Keratinocyte (primary cell): ENCODE results near the gene OBSCN. TPM values are rescaled to one million over a fixed set of nuclear protein-coding genes. Genes with fewer than 3 reads are reported as not detected.
"Not testable (repeated sequence)": the region's sequence is repeated elsewhere in the genome, so short reads cannot be mapped to it uniquely, and the experiment has no call there.

Experiments
- DNase-seq: peaks from one replicate; pipeline ENCODE4 v3.0.0-alpha.2; 2011; ENCODE audit warnings: low read depth, missing footprints, low spot score
- FAIRE-seq: peaks from 2 replicates; lab custom pipeline; 2011; peaks lifted over from hg19 to GRCh38; lab: Jason Lieb, UNC
- H2AFZ ChIP-seq: 2 replicates; pipeline ENCODE4 v1.6.0; 2012; ENCODE audit warnings: low read length, control low read depth, inconsistent platforms; ENCODE audit not compliant: control insufficient read depth
- H3K27ac ChIP-seq: 2 replicates; pipeline ENCODE4 v1.5.1; 2011; ENCODE audit warnings: low read length; ENCODE audit not compliant: control insufficient read depth, insufficient read depth
- H3K27me3 ChIP-seq: 3 replicates; pipeline ENCODE4 v1.6.0; 2011; ENCODE audit warnings: low read length; ENCODE audit not compliant: control insufficient read depth, insufficient read depth; ENCODE audit errors: extremely low read depth
- H3K36me3 ChIP-seq, 2 experiments: 2 replicates in 1 of 2; 3 replicates in 1 of 2; pipeline ENCODE4 v1.5.1; 2011; ENCODE audit warnings: low read length in 2 of 2, mild to moderate bottlenecking in 1 of 2; ENCODE audit not compliant: control insufficient read depth in 2 of 2, insufficient read depth in 2 of 2; ENCODE audit errors: extremely low read depth in 1 of 2
- H3K4me1 ChIP-seq: 3 replicates; pipeline ENCODE4 v1.5.1; 2011; ENCODE audit warnings: low read length; ENCODE audit not compliant: control insufficient read depth, insufficient read depth; ENCODE audit errors: extremely low read depth
- H3K4me2 ChIP-seq: 3 replicates; pipeline ENCODE4 v1.6.0; 2011; ENCODE audit warnings: low read depth, low read length; ENCODE audit not compliant: control insufficient read depth, insufficient read depth; ENCODE audit errors: extremely low read depth
- H3K4me3 ChIP-seq, 3 experiments: fragments of 200-600 bp in 1 of 3; sonication (generic) in 1 of 3; 2 replicates in 2 of 3; 3 replicates in 1 of 3; pipeline ENCODE4 v1.5.1; 2011 to 2016; ENCODE audit warnings: low read length in 3 of 3, mild to moderate bottlenecking in 3 of 3, control low read depth in 2 of 3, inconsistent platforms in 1 of 3, low read depth in 1 of 3, mixed read lengths in 1 of 3, mixed run types in 1 of 3, moderate library complexity in 1 of 3; ENCODE audit not compliant: control insufficient read depth in 2 of 3, insufficient read depth in 2 of 3; ENCODE audit errors: extremely low read depth in 1 of 3
- H3K79me2 ChIP-seq: 2 replicates; pipeline ENCODE4 v1.6.0; 2012; ENCODE audit warnings: low read length; ENCODE audit not compliant: control insufficient read depth, insufficient read depth
- H3K9ac ChIP-seq: 3 replicates; pipeline ENCODE4 v1.6.0; 2011; ENCODE audit warnings: low read length; ENCODE audit not compliant: control insufficient read depth, insufficient read depth; ENCODE audit errors: extremely low read depth
- H3K9me1 ChIP-seq: 3 replicates; pipeline ENCODE4 v1.6.0; 2011; ENCODE audit warnings: low read length; ENCODE audit not compliant: control insufficient read depth, insufficient read depth; ENCODE audit errors: extremely low read depth
- H3K9me3 ChIP-seq: 2 replicates; pipeline ENCODE4 v1.5.1; 2012; ENCODE audit warnings: low read depth, low read length; ENCODE audit not compliant: control insufficient read depth
- H4K20me1 ChIP-seq: 3 replicates; pipeline ENCODE4 v1.6.0; 2011; ENCODE audit warnings: low read length; ENCODE audit not compliant: control insufficient read depth, insufficient read depth; ENCODE audit errors: extremely low read depth
- EZH2 ChIP-seq: IDR thresholded peaks from one replicate; pipeline ENCODE4 v1.6.1; 2012; ENCODE audit warnings: inconsistent platforms, mild to moderate bottlenecking, low read length, moderate library complexity
- dilution Hi-C: fragments of 300-500 bp; cut with MboI; formaldehyde crosslinking; loops from one replicate; pipeline ENCODE4 v1.7.0; 2020; ENCODE audit warnings: low sequenced_read_pairs; ENCODE audit not compliant: extremely low pct_ligation_motif_present
- polyA plus RNA-seq, 5 experiments: library from polyadenylated mRNA; depleted of rRNA in 3 of 5; stranded (reverse) in 3 of 5; stranded (forward) in 1 of 5; unstranded in 1 of 5; fragments of >200 nt; gene quantifications; 1 replicate in 1 of 5; 2 replicates in 3 of 5; 3 replicates in 1 of 5; pipeline versions ENCODE4 v1.2.1 to v1.2.3, GENCODE V29; 2011 to 2012; ENCODE audit warnings: missing spikeins in 2 of 5, low read depth in 1 of 5, low replicate concordance in 1 of 5
- TF ChIP-seq, protein P1 (sequence below), 3 experiments: IDR thresholded peaks in 1 of 3; conservative IDR thresholded peaks in 1 of 3; optimal IDR thresholded peaks in 1 of 3; 2 replicates in 2 of 3; 3 replicates in 1 of 3; pipeline versions ENCODE3 to v1.5.1; 2011; ENCODE audit warnings: low read length in 3 of 3, mild to moderate bottlenecking in 3 of 3, moderate library complexity in 2 of 3, control low read depth in 1 of 3, inconsistent platforms in 1 of 3; ENCODE audit not compliant: insufficient read depth in 2 of 3; ENCODE audit errors: extremely low read depth in 1 of 3

The OBSCN gene
- polyA plus RNA-seq, 1 donor (not counting 4 experiments of a cell fraction or from before 2014, with no cell fraction given) = 1.8 TPM

DNA sequence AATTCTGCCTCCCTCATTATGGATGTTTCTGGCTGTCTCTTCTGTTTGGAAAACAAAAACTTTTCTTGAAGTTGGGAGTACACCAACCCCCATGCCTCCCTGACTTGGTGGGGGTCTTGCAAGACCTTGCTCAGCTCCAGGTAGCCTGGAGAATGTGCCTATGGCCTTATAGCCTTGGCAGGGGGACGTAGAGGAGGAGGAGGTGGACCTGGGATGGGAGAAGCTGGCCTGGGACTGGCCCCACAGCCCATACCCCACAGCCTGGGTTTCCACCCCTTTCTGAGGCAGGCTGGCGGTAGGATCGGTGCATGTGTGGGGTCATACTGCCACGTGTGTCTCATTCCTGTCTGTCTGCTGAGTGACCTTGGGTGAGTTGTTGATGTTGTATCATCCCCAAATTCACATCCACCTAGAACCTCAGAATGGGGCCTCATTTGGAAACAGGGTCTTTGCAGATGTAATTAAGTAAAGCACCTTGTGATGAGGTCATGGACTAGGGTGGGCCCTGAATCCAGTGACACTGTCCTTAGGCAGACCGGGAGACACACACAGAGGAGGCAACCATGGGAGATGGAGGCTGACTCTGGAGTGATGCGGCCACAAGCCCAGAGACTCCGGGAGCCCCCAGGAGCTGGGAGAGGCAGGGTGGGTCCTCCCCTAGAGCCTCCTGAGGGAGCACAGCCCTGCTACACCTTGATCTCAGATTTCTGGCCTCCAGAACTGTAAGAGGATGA, 18.5 kb downstream of the OBSCN start:
- H4K20me1 ChIP-seq = no peaks in the 10 kb centered on the region
- H3K9me1 ChIP-seq = no peaks in the 10 kb centered on the region
- no peak overlapping the region for H3K9ac ChIP-seq
- no peak for DNase-seq
- H3K4me1 ChIP-seq = peaks cover 11% of the 10 kb centered on the region
- no peaks in the 10 kb centered on the region for H3K79me2 ChIP-seq
- FAIRE-seq = no peak
- no peak overlapping the region for H2AFZ ChIP-seq
- no peaks in the 10 kb centered on the region for H3K27me3 ChIP-seq
- peaks cover 7 to 11% of the 10 kb centered on the region in 2 experiments for H3K36me3 ChIP-seq
- H3K4me3 ChIP-seq = no peak overlapping the region
- H3K27ac ChIP-seq = no peak overlapping the region
- TF ChIP-seq, protein P1, sequence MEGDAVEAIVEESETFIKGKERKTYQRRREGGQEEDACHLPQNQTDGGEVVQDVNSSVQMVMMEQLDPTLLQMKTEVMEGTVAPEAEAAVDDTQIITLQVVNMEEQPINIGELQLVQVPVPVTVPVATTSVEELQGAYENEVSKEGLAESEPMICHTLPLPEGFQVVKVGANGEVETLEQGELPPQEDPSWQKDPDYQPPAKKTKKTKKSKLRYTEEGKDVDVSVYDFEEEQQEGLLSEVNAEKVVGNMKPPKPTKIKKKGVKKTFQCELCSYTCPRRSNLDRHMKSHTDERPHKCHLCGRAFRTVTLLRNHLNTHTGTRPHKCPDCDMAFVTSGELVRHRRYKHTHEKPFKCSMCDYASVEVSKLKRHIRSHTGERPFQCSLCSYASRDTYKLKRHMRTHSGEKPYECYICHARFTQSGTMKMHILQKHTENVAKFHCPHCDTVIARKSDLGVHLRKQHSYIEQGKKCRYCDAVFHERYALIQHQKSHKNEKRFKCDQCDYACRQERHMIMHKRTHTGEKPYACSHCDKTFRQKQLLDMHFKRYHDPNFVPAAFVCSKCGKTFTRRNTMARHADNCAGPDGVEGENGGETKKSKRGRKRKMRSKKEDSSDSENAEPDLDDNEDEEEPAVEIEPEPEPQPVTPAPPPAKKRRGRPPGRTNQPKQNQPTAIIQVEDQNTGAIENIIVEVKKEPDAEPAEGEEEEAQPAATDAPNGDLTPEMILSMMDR (optimal IDR thresholded peaks at IDR 0.05 in 1 of 3, IDR thresholded peaks at IDR 0.05 in 1 of 3, conservative IDR thresholded peaks at IDR 0.05 in 1 of 3; ENCODE audit: extremely low read depth in 1 of 3, insufficient read depth in 2 of 3, low read length in 3 of 3) = no peak
- no peak for TF ChIP-seq EZH2
- no peak overlapping the region for H3K4me2 ChIP-seq
- peaks cover 2% of the 10 kb centered on the region for H3K9me3 ChIP-seq
- dilution Hi-C loops = no loop called here

DNA sequence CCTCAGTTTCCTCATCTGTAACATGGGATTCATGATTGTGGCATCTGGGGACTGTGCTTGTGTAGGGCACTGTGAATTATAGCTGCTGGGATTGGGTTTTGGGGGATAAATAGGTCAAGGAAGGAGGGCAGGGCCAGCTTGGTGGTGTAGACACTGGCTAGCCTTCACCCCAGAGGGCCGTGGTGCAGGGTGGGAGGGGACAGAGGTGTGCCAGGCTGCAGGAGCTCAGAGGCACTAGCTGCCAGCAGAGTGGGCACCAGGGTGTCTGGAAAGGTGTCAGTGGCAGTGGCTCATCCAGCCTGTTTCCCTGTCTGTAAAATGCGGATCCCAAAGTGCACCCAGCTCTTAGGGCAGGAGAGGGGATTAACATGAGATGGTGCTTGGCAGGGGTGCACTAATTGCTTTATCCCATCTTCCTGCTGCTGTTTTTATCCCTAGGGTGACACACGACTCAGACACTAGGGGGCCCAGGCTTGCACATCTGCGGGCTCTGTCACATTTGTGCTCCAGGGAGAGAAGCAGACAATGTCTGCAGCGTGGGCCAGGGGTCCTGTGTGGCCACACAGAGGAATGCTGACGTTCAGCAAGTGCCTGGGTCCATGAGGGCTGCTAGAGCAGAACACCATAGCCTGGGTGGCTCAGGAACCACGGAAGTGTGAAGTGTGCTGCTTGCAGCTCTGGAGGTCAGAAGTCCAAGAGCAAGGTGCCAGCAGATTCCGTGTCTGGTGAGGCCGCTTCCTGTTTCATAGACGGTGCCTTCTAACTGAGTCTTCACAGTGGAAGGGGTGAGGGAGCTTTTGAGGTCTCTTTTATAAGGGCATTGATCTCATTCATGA, 19.3 kb downstream of the OBSCN start:
- H3K4me1 ChIP-seq = peaks cover 11% of the 10 kb centered on the region
- no peak overlapping the region for H3K27ac ChIP-seq
- DNase-seq (no peak), FAIRE-seq (no peak)
- H3K27me3 ChIP-seq = no peaks in the 10 kb centered on the region
- TF ChIP-seq, protein P1 (optimal IDR thresholded peaks at IDR 0.05 in 1 of 3, IDR thresholded peaks at IDR 0.05 in 1 of 3, conservative IDR thresholded peaks at IDR 0.05 in 1 of 3; ENCODE audit: extremely low read depth in 1 of 3, insufficient read depth in 2 of 3, low read length in 3 of 3) = peak in 1 of 3 experiments; percentile 35
- TF ChIP-seq EZH2 = no peak
- peaks cover 2% of the 10 kb centered on the region for H3K9me3 ChIP-seq
- no peak overlapping the region for H3K4me2 ChIP-seq
- H4K20me1 ChIP-seq = no peaks in the 10 kb centered on the region
- no peaks in the 10 kb centered on the region for H3K79me2 ChIP-seq
- peaks cover 7 to 11% of the 10 kb centered on the region in 2 experiments for H3K36me3 ChIP-seq
- H3K9ac ChIP-seq = no peak overlapping the region
- dilution Hi-C loops = no loop called here
- H3K4me3 ChIP-seq = no peak overlapping the region
- no peak overlapping the region for H2AFZ ChIP-seq
- no peaks in the 10 kb centered on the region for H3K9me1 ChIP-seq

DNA sequence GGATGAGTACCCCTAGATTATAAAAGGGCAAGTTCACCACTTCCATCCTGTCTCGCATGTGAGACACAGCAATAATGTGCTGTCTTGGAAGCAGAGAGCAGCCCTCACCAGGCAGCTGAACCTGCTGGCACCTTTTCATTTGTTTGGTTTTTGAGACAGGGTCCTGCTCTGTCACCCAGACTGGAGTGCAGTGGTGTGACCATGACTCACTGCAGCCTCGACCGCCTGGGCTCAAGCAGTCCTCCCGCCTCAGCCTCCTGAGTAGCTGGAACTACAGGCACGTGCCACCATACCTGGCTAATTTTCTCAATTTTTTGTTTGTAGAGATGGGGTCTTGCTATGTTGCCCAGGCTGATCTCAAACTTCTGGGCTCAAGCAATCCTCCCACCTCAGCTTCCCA, 20.3 kb downstream of the OBSCN start:
- dilution Hi-C loops, H3K79me2 ChIP-seq, H4K20me1 ChIP-seq, H2AFZ ChIP-seq, FAIRE-seq, DNase-seq, H3K9me3 ChIP-seq, H3K4me3 ChIP-seq, H3K27me3 ChIP-seq, H3K9me1 ChIP-seq: not testable (repeated sequence)
- peak overlapping the region; percentile 56 for H3K9ac ChIP-seq
- H3K4me1 ChIP-seq = peaks cover 11% of the 10 kb centered on the region
- peaks cover 7 to 17% of the 10 kb centered on the region in 2 experiments for H3K36me3 ChIP-seq
- H3K4me2 ChIP-seq = peak overlapping the region; percentile 68
- H3K27ac ChIP-seq = peak overlapping the region; percentile 81
